B cell (primary cell): ENCODE results near the gene ZFR. TPM values are rescaled to one million over a fixed set of nuclear protein-coding genes. Genes with fewer than 3 reads are reported as not detected.
"Not testable (repeated sequence)": the region's sequence is repeated elsewhere in the genome, so short reads cannot be mapped to it uniquely, and the experiment has no call there.

Source experiments
- ATAC-seq: fragments of 200-7000 bp; cut with Tn5 transposase; one replicate; pipeline ENCODE4 v1.10.0; 2021; ENCODE audit warnings: low read depth, mild to moderate bottlenecking, moderate number of reproducible peaks, moderate library complexity
- CTCF ChIA-PET: fragments of 350-600 bp; sonication (Branson Sonifier 250); formaldehyde crosslinking; loops from one replicate; lab custom pipeline; 2021; ENCODE audit warnings: antibody characterized with exemption, inconsistent platforms; lab: Charles Lee
- POLR2A ChIA-PET: fragments of 350-600 bp; sonication (Branson Sonifier 250); formaldehyde crosslinking; loops from one replicate; lab custom pipeline; 2021; ENCODE audit warnings: antibody characterized with exemption; lab: Charles Lee
- DNase-seq: peaks from one replicate; pipeline ENCODE4 v3.0.0; 2013
- H2AFZ ChIP-seq: 2 replicates; pipeline ENCODE4 v1.6.1; 2012; ENCODE audit warnings: mild to moderate bottlenecking, low read depth, low read length; ENCODE audit not compliant: insufficient read depth, poor library complexity, severe bottlenecking
- H3K27ac ChIP-seq, 2 donors: 1 replicate in 1 of 2; 2 replicates in 1 of 2; pipeline ENCODE4 v1.5.1; 2012 to 2013; ENCODE audit warnings: low read length in 2 of 2, mild to moderate bottlenecking in 2 of 2, moderate library complexity in 1 of 2
- H3K27me3 ChIP-seq, 4 experiments: fragments of 200-600 bp in 1 of 4; sonication (generic) in 1 of 4; replicated peaks in 1 of 4; 1 replicate in 2 of 4; 2 replicates in 2 of 4; pipeline versions ENCODE4 v1.6.1 to v1.7.0; 2013 to 2016; ENCODE audit warnings: low read length in 3 of 4, mild to moderate bottlenecking in 2 of 4, mixed read lengths in 1 of 4, moderate library complexity in 1 of 4; ENCODE audit not compliant: insufficient read depth in 4 of 4, control insufficient read depth in 3 of 4; ENCODE audit errors: control extremely low read depth in 1 of 4
- H3K36me3 ChIP-seq, 2 experiments: replicated peaks in 1 of 2; 1 replicate in 1 of 2; 2 replicates in 1 of 2; pipeline versions ENCODE4 v1.6.1 to v1.7.1; 2013; ENCODE audit warnings: low read length in 1 of 2; ENCODE audit not compliant: insufficient read depth in 2 of 2, control insufficient read depth in 1 of 2; ENCODE audit errors: control extremely low read depth in 1 of 2, extremely low read depth in 1 of 2
- H3K4me1 ChIP-seq, 2 donors: fragments of 200-600 bp in 1 of 2; sonication (generic) in 1 of 2; 1 replicate in 1 of 2; 2 replicates in 1 of 2; pipeline versions ENCODE4 v1.5.1 to v1.6.1; 2013 to 2017; ENCODE audit warnings: low read length in 2 of 2; ENCODE audit not compliant: control insufficient read depth in 2 of 2, insufficient read depth in 2 of 2
- H3K4me2 ChIP-seq: replicated peaks from 2 replicates; pipeline ENCODE3; 2012; ENCODE audit warnings: mild to moderate bottlenecking, low read depth, low read length; ENCODE audit not compliant: poor library complexity, severe bottlenecking
- H3K4me3 ChIP-seq, 5 experiments: fragments of 200-600 bp in 1 of 5; sonication (generic) in 1 of 5; 1 replicate in 3 of 5; 2 replicates in 2 of 5; pipeline versions ENCODE4 v1.5.1 to v1.7.0; 2011 to 2016; ENCODE audit warnings: low read length in 4 of 5, mild to moderate bottlenecking in 4 of 5, low read depth in 2 of 5, control low read depth in 1 of 5, moderate library complexity in 1 of 5; ENCODE audit not compliant: insufficient read depth in 1 of 5; ENCODE audit errors: control extremely low read depth in 1 of 5, extremely low read depth in 1 of 5
- H3K79me2 ChIP-seq: fragments of 200-600 bp; sonication (generic); one replicate; pipeline ENCODE4 v1.6.0; 2016; ENCODE audit warnings: low read length; ENCODE audit not compliant: control insufficient read depth, insufficient read depth
- H3K9ac ChIP-seq: fragments of 200-600 bp; sonication (generic); 2 replicates; pipeline ENCODE4 v1.6.1; 2017; ENCODE audit warnings: mild to moderate bottlenecking, low read length, moderate library complexity
- H3K9me3 ChIP-seq, 3 donors: one replicate each; pipeline versions ENCODE4 v1.6.1 to v1.7.1; 2013; ENCODE audit warnings: low read length in 2 of 3; ENCODE audit not compliant: control insufficient read depth in 2 of 3, insufficient read depth in 1 of 3; ENCODE audit errors: control extremely low read depth in 1 of 3
- H4K20me1 ChIP-seq: 2 replicates; pipeline ENCODE4 v1.6.0; 2012; ENCODE audit warnings: mild to moderate bottlenecking, low read length; ENCODE audit not compliant: insufficient read depth, control insufficient read depth, poor library complexity, severe bottlenecking
- H3K27ac Mint-ChIP-seq: one replicate; pipeline ENCODE4 v1.8.0; 2021; ENCODE audit warnings: mixed read lengths
- H3K27me3 Mint-ChIP-seq: one replicate; pipeline ENCODE4 v1.8.0; 2021; ENCODE audit warnings: mixed read lengths
- H3K4me1 Mint-ChIP-seq: one replicate; pipeline ENCODE4 v1.8.0; 2021; ENCODE audit warnings: mixed read lengths
- H3K4me3 Mint-ChIP-seq: one replicate; pipeline ENCODE4 v1.8.0; 2021; ENCODE audit warnings: mixed read lengths
- H3K9me3 Mint-ChIP-seq: one replicate; pipeline ENCODE4 v1.8.0; 2022; ENCODE audit warnings: mixed read lengths; ENCODE audit not compliant: insufficient read depth
- EZH2 ChIP-seq: IDR thresholded peaks from 2 replicates; pipeline ENCODE4 v1.6.1; 2012; ENCODE audit warnings: borderline replicate concordance, low read depth, mild to moderate bottlenecking, moderate library complexity, low read length; ENCODE audit not compliant: insufficient read depth, poor library complexity, severe bottlenecking
- WGBS: methylation state at CpG from one replicate; pipeline ENCODE4 v1.1.5; 2013; ENCODE audit warnings: missing lambda C conversion rate; ENCODE audit not compliant: insufficient coverage; 5-methylcytosine and 5-hydroxymethylcytosine counted together
- intact Hi-C: fragments of 100-400 bp; cut with micrococcal nuclease; formaldehyde crosslinking; loops from one replicate; pipeline ENCODE4 v1.10.0; 2022
- polyA plus RNA-seq: library from polyadenylated mRNA; depleted of rRNA; stranded (reverse); fragments of >200 nt; gene quantifications from 2 replicates; pipeline ENCODE4 v1.2.3, GENCODE V29; 2012
- total RNA-seq, 2 donors: library from RNA; stranded (reverse); fragments of 120-200 nt in 1 of 2; gene quantifications; 1 replicate in 1 of 2; 2 replicates in 1 of 2; pipeline versions ENCODE4 v1.2.3 to v1.2.4, GENCODE V29; 2013 to 2022
- TF ChIP-seq, protein P1 (sequence below): fragments of 200-600 bp; IDR thresholded peaks from one replicate; pipeline ENCODE4 v1.8.0; 2022; ENCODE audit warnings: antibody characterized with exemption, mild to moderate bottlenecking

ZFR gene
- total and polyA plus RNA-seq, 2 donors (not counting 1 experiment from before 2014, with no cell fraction given), result 31.4 to 69.0 TPM

DNA sequence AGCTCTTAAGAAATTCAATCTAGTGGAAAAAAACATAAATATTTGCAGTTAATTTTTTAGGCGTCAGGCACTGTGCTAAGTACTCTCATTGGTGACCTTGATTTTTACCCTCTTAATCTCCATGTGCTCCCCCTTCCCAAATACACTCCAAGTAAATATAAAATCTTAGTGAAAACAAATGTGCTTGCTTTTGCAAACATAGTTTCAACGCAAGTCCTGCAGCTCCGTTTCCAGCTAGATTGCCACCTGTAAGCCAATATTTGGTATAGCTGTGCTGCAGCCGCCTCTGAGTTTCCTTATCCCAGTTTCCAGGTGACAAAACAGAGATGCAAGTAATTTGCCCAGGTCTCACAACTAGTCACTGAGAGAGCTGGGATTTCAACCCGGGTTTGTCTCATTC, 129.9 kb downstream of the ZFR start:
- Histone ChIP-seq H3K9me3 (peaks cover 0 to 4% (median 0%) of the 10 kb centered on the region in 3 donors), H3K9ac (no peak overlapping the region), H3K4me3 (no peak overlapping the region), H2AFZ (no peak overlapping the region), H3K27ac (no peak overlapping the region), H3K4me1 (peaks cover 23 to 30% of the 10 kb centered on the region in 2 donors), H3K79me2 (peaks cover 27% of the 10 kb centered on the region), H4K20me1 (no peaks in the 10 kb centered on the region), H3K27me3 (no peaks in the 10 kb centered on the region), H3K4me2 (no peak overlapping the region), H3K36me3 (no peaks in the 10 kb centered on the region)
- TF ChIP-seq, protein P1, sequence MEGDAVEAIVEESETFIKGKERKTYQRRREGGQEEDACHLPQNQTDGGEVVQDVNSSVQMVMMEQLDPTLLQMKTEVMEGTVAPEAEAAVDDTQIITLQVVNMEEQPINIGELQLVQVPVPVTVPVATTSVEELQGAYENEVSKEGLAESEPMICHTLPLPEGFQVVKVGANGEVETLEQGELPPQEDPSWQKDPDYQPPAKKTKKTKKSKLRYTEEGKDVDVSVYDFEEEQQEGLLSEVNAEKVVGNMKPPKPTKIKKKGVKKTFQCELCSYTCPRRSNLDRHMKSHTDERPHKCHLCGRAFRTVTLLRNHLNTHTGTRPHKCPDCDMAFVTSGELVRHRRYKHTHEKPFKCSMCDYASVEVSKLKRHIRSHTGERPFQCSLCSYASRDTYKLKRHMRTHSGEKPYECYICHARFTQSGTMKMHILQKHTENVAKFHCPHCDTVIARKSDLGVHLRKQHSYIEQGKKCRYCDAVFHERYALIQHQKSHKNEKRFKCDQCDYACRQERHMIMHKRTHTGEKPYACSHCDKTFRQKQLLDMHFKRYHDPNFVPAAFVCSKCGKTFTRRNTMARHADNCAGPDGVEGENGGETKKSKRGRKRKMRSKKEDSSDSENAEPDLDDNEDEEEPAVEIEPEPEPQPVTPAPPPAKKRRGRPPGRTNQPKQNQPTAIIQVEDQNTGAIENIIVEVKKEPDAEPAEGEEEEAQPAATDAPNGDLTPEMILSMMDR, result no peak
- no peak for TF ChIP-seq EZH2
- Mint-ChIP-seq H3K27ac (no peak overlapping the region), H3K4me3 (peak overlapping the region; percentile 66), H3K9me3 (no peaks in the 10 kb centered on the region), H3K27me3 (no peaks in the 10 kb centered on the region), H3K4me1 (peaks cover 26% of the 10 kb centered on the region)
- POLR2A ChIA-PET, result no interaction called here
- ATAC-seq (no peak), DNase-seq (no peak)
- WGBS, result 85% methylated on average over 2 of the region's 5 CpGs
- intact Hi-C loops, result loop anchor here (5.0 kb wide), 1 partner anchor 82 kb away; no protein-coding TSS in a partner anchor
- CTCF ChIA-PET, result interaction anchor here (2.3 kb wide), 1 partner anchor 14 kb away, joined by 13 read pairs; no protein-coding TSS in a partner anchor

DNA sequence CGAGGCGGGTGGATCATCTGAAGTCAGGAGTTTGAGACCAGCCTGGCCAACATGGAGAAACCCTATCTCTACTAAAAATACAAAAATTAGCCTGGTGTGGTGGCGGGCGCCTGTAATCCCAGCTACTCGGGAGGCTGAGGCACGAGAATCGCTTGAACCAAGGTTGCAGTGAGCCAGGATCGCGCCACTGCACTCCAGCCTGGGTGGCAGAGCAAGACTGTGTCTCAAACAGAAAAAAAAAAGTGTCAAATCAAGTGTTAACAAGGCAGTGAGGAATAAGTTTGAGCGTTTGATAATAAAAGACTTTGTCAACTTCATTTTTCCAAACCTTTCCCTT, 130.4 kb downstream of the ZFR start:
- Mint-ChIP-seq H3K4me1 (peaks cover 31% of the 10 kb centered on the region), H3K4me3 (peak overlapping the region; percentile 66), H3K27ac (peak overlapping the region; percentile 8)
- H3K4me2 ChIP-seq, H3K36me3 ChIP-seq, H3K27me3 ChIP-seq, H3K9me3 Mint-ChIP-seq, H3K27me3 Mint-ChIP-seq, H3K27ac ChIP-seq, H4K20me1 ChIP-seq, H3K9ac ChIP-seq, POLR2A ChIA-PET, H3K4me3 ChIP-seq, H3K9me3 ChIP-seq, ATAC-seq, H2AFZ ChIP-seq, DNase-seq: not testable (repeated sequence)
- peaks cover 28 to 34% of the 10 kb centered on the region in 2 donors for H3K4me1 ChIP-seq
- intact Hi-C loops, result loop anchor here (5.0 kb wide), 1 partner anchor 82 kb away; no protein-coding TSS in a partner anchor
- H3K79me2 ChIP-seq, result peaks cover 32% of the 10 kb centered on the region
- 88% methylated on average over 7 of the region's 10 CpGs for WGBS
- CTCF ChIA-PET, result interaction anchor here (2.3 kb wide), 1 partner anchor 15 kb away, joined by 13 read pairs; no protein-coding TSS in a partner anchor
